Measurements from ENCODE around the gene ROBO1. TPM values are rescaled to one million over a fixed set of nuclear protein-coding genes. Genes with fewer than 3 reads are reported as not detected.

ROBO1 gene
- total and polyA plus RNA-seq, 2 donors (not counting 3 experiments of a cell fraction or from before 2014, with no cell fraction given), result 5.9 to 14.2 TPM

- Histone ChIP-seq H3K9me3 (replicated peaks; ENCODE audit: control insufficient read depth, insufficient read depth, low read length) (no peaks in the 10 kb centered on the region), H3K9ac (replicated peaks; ENCODE audit: extremely low read depth, insufficient read depth, low read length) (no peak overlapping the region), H3K4me3 (replicated peaks in 1 of 3; ENCODE audit: insufficient read depth in 1 of 3, low read depth in 1 of 3, low read length in 3 of 3) (no peak overlapping the region), H3K4me1 (ENCODE audit: control insufficient read depth, extremely low read depth, insufficient read depth, low read length) (no peaks in the 10 kb centered on the region), H4K20me1 (replicated peaks; ENCODE audit: control insufficient read depth, extremely low read depth, insufficient read depth, low read length) (no peaks in the 10 kb centered on the region), H3K79me2 (ENCODE audit: control insufficient read depth, insufficient read depth, low read length) (no peaks in the 10 kb centered on the region), H3K36me3 (ENCODE audit: control insufficient read depth in 2 of 2, extremely low read depth in 1 of 2, insufficient read depth in 2 of 2, low read length in 2 of 2) (no peaks in the 10 kb centered on the region), H3K9me1 (replicated peaks; ENCODE audit: control insufficient read depth, extremely low read depth, insufficient read depth, low read length) (no peaks in the 10 kb centered on the region), H3K27me3 (ENCODE audit: control insufficient read depth in 2 of 2, insufficient read depth in 2 of 2, low read length in 2 of 2) (no peaks in the 10 kb centered on the region), H3K4me2 (ENCODE audit: insufficient read depth, low read length) (no peak overlapping the region), H2AFZ (ENCODE audit: low read depth, low read length) (no peak overlapping the region), H3K27ac (ENCODE audit: insufficient read depth, low read depth, low read length) (no peak overlapping the region)
- FAIRE-seq (no peak), DNase-seq (ENCODE audit: low read depth, low spot score) (no peak)
- dilution Hi-C loops (cut with MboI; ENCODE audit: extremely low pct_ligation_motif_present, low sequenced_read_pairs) (no loop called here), intact Hi-C loops (cut with micrococcal nuclease) (no loop called here)
- ChIA-PET CTCF (no interaction called here), POLR2A (no interaction called here)
- BruUV-seq (replicated peaks), result no TSS peak
- TF ChIP-seq EZH2 (IDR thresholded peaks at IDR 0.05; ENCODE audit: borderline replicate concordance, low read depth, low read length, severe bottlenecking) (no peak), FOS (IDR thresholded peaks at IDR 0.05; ENCODE audit: borderline replicate concordance, insufficient read depth, low read length) (no peak)
These were observed 715.6 kb downstream of the ROBO1 start for GRCh38 chr3:79052054-79052681.

- no peak overlapping the region for H3K9ac ChIP-seq (replicated peaks; ENCODE audit: extremely low read depth, insufficient read depth, low read length)
- H3K27me3 ChIP-seq (ENCODE audit: control insufficient read depth in 2 of 2, insufficient read depth in 2 of 2, low read length in 2 of 2), result no peaks in the 10 kb centered on the region
- ChIA-PET POLR2A (no interaction called here), CTCF (no interaction called here)
- TF ChIP-seq FOS (IDR thresholded peaks at IDR 0.05; ENCODE audit: borderline replicate concordance, insufficient read depth, low read length) (no peak), MYC (IDR thresholded peaks at IDR 0.05; ENCODE audit: low read depth, low read length) (no peak), GATA2 (IDR thresholded peaks at IDR 0.05; ENCODE audit: insufficient read depth, insufficient read length, low read depth, low read length) (no peak), EZH2 (IDR thresholded peaks at IDR 0.05; ENCODE audit: borderline replicate concordance, low read depth, low read length, severe bottlenecking) (no peak), POLR2A (IDR thresholded peaks at IDR 0.05; ENCODE audit: low read depth, low read length) (no peak), JUN (IDR thresholded peaks at IDR 0.05; ENCODE audit: borderline replicate concordance, insufficient read depth, insufficient read length, low read depth) (no peak), MAX (IDR thresholded peaks at IDR 0.05; ENCODE audit: insufficient read depth, insufficient read length) (no peak), CTCF (IDR thresholded peaks at IDR 0.05; ENCODE audit: extremely low read depth in 1 of 2, insufficient read depth in 1 of 2, low read depth in 1 of 2, low read length in 2 of 2) (no peak), POLR2AphosphoS5 (IDR thresholded peaks at IDR 0.05; ENCODE audit: insufficient read depth, low read depth, low read length) (no peak)
- BruUV-seq (replicated peaks), result no TSS peak
- no peak for FAIRE-seq
- no peaks in the 10 kb centered on the region for H3K9me1 ChIP-seq (replicated peaks; ENCODE audit: control insufficient read depth, extremely low read depth, insufficient read depth, low read length)
- no peaks in the 10 kb centered on the region for H3K9me3 ChIP-seq (replicated peaks; ENCODE audit: control insufficient read depth, insufficient read depth, low read length)
- no peaks in the 10 kb centered on the region for H3K79me2 ChIP-seq (ENCODE audit: control insufficient read depth, insufficient read depth, low read length)
- H4K20me1 ChIP-seq (replicated peaks; ENCODE audit: control insufficient read depth, extremely low read depth, insufficient read depth, low read length), result no peaks in the 10 kb centered on the region
- no peak overlapping the region for H2AFZ ChIP-seq (ENCODE audit: low read depth, low read length)
- H3K27ac ChIP-seq (ENCODE audit: insufficient read depth, low read depth, low read length), result no peak overlapping the region
- DNase-seq (ENCODE audit: low read depth, low spot score), result no peak
- no peak overlapping the region for H3K4me3 ChIP-seq (replicated peaks in 1 of 3; ENCODE audit: insufficient read depth in 1 of 3, low read depth in 1 of 3, low read length in 3 of 3)
- no peaks in the 10 kb centered on the region for H3K36me3 ChIP-seq (ENCODE audit: control insufficient read depth in 2 of 2, extremely low read depth in 1 of 2, insufficient read depth in 2 of 2, low read length in 2 of 2)
- no peaks in the 10 kb centered on the region for H3K4me1 ChIP-seq (ENCODE audit: control insufficient read depth, extremely low read depth, insufficient read depth, low read length)
- intact Hi-C loops (cut with micrococcal nuclease) (no loop called here), dilution Hi-C loops (cut with MboI; ENCODE audit: extremely low pct_ligation_motif_present, low sequenced_read_pairs) (no loop called here)
- H3K4me2 ChIP-seq (ENCODE audit: insufficient read depth, low read length), result no peak overlapping the region
These were observed 720.2 kb downstream of the ROBO1 start for GRCh38 chr3:79047581-79047980.

Measured in endothelial cell of umbilical vein (primary cell).